Hepatocyte (in vitro differentiated cells): Measurements from ENCODE around the gene NPR3.

Experiments
- CTCF ChIP-seq: fragments of 200-600 bp; sonication (generic); IDR thresholded peaks from 2 replicates; pipeline ENCODE4 v1.5.1; 2016; ENCODE audit warnings: antibody characterized with exemption, mild to moderate bottlenecking; ENCODE audit not compliant: poor library complexity
- EZH2 ChIP-seq: fragments of 200-600 bp; sonication (generic); IDR thresholded peaks from 2 replicates; pipeline ENCODE4 v1.6.1; 2016; ENCODE audit warnings: antibody characterized with exemption, mild to moderate bottlenecking, borderline replicate concordance

GRCh38 chr5:32733590-32734340, 22.6 kb downstream of the NPR3 start:
- TF ChIP-seq CTCF = no peak
- TF ChIP-seq EZH2 = no peak
